GM21619 (cell line): ENCODE measurements around the gene EGFLAM.
A peak's percentile ranks its signal among the peaks of the same experiment; 100 is the strongest.

Experiments used
- ATAC-seq: cut with Tn5 transposase; IDR thresholded peaks from one replicate; pipeline ENCODE4 v1.9.1; 2021; ENCODE audit not compliant: unreplicated experiment

The EGFLAM gene

GRCh38 chr5:38445374-38446028 lies 187.1 kb downstream of the EGFLAM start:
- ATAC-seq: no peak

DNA sequence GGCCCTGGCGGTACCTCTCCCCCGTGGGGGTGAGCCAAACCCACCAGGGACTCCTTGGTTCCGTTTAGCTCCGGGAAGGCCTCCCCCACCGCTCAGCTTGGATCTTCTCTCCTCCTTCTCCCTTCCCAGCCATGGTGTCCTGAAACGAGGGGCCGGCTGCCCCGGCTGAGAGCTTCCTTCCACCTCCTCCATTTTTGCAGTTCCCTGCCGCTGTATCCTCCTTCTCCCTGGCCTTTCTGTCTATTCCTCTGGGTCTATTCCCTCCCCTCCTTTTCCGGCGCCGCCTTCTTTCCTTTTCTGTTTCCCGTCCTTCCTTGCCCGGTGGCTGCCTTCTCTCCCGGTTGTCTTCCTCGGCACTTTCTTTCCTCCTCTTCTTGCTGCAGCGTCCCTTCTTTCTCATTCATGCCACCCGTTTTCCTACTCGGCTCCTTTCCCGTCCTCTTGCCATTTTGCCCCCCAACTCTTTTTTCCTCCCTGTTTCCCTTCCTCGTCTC lies 187.7 kb downstream of the EGFLAM start:
- ATAC-seq: no peak

GRCh38 chr5:38447056-38447455 lies 188.7 kb downstream of the EGFLAM start:
- no peak for ATAC-seq

DNA sequence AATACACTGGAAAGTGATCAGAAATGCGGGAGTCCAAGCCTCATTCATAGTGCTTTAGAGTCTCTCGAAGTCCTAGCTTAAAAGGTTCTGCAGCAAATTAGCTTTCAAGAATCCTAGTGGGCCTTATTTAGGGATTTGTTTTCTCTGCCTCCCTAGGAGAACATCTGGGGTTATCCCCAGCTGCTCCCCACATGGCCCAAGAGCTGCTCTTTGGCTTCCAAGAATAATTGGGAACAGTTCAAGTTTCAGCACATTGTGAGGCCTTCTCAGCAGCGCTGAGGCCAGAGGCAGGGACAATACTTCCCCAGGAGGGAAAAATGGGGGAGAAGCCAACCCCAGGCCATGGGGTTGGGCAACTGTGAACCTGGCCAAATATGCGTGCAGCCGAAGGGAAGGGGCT lies 189.4 kb downstream of the EGFLAM start:
- no peak for ATAC-seq

- ATAC-seq: no peak
Observed at GRCh38 chr5:38448568-38449350, 190.4 kb downstream of the EGFLAM start.

GRCh38 chr5:38450627-38451026 lies 192.3 kb downstream of the EGFLAM start:
- no peak for ATAC-seq

- ATAC-seq: no peak
Observed at GRCh38 chr5:38451074-38451725, 192.8 kb downstream of the EGFLAM start.

GRCh38 chr5:38452201-38452600 lies 193.8 kb downstream of the EGFLAM start:
- ATAC-seq: no peak

GRCh38 chr5:38453506-38453905 lies 195.1 kb downstream of the EGFLAM start:
- peak; percentile 98 for ATAC-seq

- no peak for ATAC-seq
Observed at GRCh38 chr5:38453921-38454320, 195.6 kb downstream of the EGFLAM start.

- ATAC-seq: peak; percentile 59
Observed at GRCh38 chr5:38455796-38456330, 197.5 kb downstream of the EGFLAM start.

DNA sequence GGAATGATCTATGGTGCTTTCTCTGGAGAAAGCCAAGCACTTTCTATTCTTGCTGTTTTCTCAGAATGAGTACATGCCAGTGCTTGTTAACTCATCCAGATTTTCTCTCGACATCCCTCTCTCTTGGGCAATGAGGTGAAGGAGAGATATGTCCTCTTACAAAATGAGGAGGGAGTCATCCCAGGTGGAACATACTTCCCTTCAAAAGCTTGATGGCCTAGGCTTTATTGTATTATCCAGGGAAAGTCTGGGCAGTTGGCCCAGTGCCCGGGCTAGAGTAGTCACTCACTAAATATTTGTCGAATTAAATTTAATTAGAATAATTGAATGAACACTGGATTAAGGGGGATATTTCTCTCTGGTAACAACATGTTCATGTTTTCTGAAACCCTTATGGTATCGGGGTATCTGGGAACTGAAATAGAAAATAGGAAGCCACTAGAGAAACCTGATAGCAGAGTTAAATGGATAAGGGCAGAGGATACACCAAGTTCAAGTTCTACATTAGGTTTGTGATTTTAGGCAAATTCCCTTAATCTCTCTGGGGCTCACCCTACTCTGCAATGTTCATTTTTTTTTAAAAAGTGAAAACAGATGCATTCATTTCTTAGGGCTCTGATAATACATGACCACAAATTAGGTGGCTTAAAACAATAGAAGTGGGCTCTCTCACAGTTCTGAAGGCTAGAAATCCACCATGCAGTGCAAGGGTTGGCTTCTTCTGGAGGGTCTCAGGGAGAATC lies 198.5 kb downstream of the EGFLAM start:
- no peak for ATAC-seq

DNA sequence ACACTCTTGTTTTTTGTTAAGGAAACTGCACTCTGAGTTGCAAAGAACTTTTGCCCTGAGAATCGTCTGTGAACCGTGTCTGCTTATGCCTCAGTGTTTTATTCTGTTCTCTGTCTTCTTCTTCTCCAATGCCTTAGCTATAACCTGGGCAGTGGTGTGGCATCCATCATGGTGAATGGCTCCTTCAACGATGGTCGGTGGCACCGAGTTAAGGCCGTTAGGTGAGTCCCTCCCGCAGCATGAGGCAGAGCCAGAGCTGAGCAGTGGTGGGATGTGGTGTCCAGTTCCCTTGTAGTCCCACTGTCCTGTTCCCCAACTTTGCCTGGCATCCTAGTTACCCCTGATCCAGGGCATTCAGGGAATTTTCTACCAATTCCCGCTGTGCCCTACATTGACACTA lies 199.8 kb downstream of the EGFLAM start:
- no peak for ATAC-seq

DNA sequence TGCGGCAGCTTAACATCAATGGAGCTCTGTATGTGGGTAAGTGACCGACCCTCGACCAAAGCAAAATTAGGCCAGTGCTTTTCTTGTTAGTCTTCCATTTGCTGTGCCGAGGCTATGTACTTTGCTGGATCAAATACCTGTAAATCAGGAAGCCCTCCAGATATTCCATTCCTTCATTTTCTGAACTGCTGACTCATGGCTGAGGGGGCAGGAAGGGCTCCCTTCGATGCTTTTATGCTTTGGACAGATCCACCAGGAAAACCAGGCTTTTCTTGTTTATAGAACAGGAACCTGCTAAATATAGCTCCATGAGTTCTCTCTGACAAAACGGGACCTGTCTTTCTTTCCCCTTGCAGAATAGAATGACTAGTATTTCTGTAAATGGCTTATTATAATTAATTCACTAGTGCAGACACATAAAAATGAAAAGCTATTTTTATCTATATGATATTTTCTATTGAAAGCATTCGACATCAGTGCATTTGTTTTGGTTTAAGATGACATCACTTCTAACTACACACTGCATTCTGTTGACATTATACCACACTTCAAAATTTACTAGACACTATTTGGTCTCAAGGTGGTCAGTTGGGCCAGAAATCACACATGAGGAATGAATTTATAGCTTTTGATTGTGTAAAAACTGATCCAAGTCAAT lies 204.7 kb downstream of the EGFLAM start:
- no peak for ATAC-seq

DNA sequence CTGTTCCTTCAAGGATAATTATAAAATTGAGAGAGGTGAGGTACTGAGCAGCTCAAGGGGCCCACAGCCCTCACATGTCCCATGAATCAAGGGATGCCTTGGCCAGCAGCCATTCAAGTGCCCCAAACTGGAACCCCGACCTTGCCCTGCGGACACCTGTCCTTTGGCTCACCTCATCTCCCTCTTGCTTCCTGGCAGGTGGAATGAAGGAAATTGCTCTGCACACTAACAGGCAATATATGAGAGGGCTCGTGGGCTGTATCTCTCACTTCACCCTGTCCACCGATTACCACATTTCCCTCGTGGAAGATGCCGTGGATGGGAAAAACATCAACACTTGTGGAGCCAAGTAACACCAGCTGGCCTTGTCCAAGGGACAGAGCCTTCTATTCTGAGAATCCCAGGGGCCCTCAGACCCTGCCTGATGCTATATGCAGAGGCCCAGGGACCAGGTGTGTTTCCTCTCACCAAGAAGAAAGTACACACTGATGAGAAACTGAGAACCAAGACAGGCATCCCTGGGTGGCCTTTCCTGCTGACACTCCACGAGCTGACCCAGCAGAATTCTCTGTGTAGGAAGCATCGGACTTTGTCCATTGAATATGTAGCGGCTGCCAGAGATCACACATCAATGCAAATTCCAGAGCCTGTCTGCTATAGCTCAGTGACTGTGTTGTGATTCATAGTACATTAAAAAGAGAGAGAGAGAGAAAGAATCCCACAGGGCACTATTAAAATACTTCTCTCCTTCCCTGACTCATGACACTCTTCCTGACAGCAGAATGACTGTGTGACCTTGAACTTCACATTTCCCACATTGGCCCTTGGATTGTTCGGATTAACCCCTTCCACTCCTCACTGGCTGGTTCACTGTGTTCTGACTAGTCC lies 205.5 kb downstream of the EGFLAM start:
- ATAC-seq: no peak

- ATAC-seq: no peak
Observed at GRCh38 chr5:38465061-38465460, 206.7 kb downstream of the EGFLAM start.

GRCh38 chr5:38465702-38466423 lies 207.5 kb downstream of the EGFLAM start:
- ATAC-seq: no peak

DNA sequence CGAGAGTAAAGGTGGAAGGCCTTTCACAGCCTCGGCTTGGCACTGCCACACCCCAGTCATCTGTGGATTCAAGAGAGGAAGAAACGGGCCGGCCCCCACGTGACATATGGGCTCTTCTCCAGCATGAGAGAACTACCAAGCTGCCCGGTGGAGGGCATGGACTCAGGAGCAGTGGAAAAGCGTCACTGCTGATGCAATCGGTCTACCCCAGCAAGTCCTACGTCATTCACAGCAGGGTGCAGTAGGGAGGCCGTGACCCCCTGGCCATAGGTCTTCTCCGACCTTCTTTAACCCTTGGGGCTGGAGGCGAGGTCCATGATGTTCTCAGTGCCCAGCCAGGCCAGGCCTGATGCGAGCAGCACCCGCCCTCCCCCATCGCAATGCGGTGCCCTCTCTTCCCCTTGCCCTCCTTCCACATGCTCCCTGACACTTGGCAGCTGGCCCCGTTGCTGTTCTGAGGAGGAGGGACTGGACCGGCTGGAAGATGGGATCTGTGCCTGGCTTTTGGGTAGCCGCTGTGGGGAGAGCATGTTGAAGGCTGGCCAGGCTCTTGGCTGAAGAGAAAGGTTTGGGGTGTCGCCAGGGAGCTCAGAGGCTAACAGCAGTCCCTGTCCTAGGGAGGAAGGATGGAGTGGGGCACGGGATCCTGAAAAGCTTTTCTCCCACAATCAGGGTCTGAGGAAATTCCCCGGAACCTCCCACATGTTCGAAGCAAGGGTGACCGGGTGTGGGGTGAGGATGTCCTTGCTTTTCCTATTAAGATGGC lies 208.2 kb downstream of the EGFLAM start:
- ATAC-seq: no peak
